Left lung (tissue), 10 donors: ENCODE results near the gene PIKFYVE. TPM values are rescaled to one million over a fixed set of nuclear protein-coding genes. Genes with fewer than 3 reads are reported as not detected.

ENCODE experiments used
- ATAC-seq: fragments of 200-7000 bp; cut with Tn5 transposase; one replicate; pipeline ENCODE4 v1.9.1; 2020; ENCODE audit warnings: moderate library complexity
- DNase-seq, 4 donors: peaks; one replicate each; pipeline ENCODE4 v3.0.0-alpha.2; 2013 to 2020
- H3K27ac ChIP-seq, 2 donors: fragments of 200-600 bp; sonication (generic) in 1 of 2; one replicate each; pipeline versions ENCODE4 v1.5.0 to v1.8.0; 2020 to 2021
- H3K27me3 ChIP-seq, 2 donors: fragments of 200-600 bp; sonication (generic) in 1 of 2; one replicate each; pipeline versions ENCODE4 v1.5.0 to v1.8.0; 2020 to 2021
- H3K36me3 ChIP-seq, 2 donors: fragments of 200-600 bp; sonication (generic) in 1 of 2; one replicate each; pipeline versions ENCODE4 v1.5.0 to v1.8.0; 2020 to 2021
- H3K4me1 ChIP-seq, 2 donors: fragments of 200-600 bp; one replicate each; pipeline ENCODE4 v1.8.0; 2021
- H3K4me3 ChIP-seq, 2 donors: fragments of 200-600 bp; sonication (generic) in 1 of 2; one replicate each; pipeline versions ENCODE4 v1.5.0 to v1.8.0; 2020 to 2021; ENCODE audit warnings: mild to moderate bottlenecking in 1 of 2
- H3K9me3 ChIP-seq, 2 donors: fragments of 200-600 bp; sonication (generic) in 1 of 2; one replicate each; pipeline versions ENCODE4 v1.5.0 to v1.8.0; 2020 to 2021
- intact Hi-C, 2 donors: fragments of 100-400 bp; cut with DNase I; formaldehyde crosslinking; loops; one replicate each; pipeline versions ENCODE4 v1.11.2 to v1.14.2; 2022
- polyA plus RNA-seq, 6 donors: library from polyadenylated mRNA; unstranded; fragments of 120-200 nt; gene quantifications; one replicate each; pipeline ENCODE4 v1.2.1, GENCODE V29; 2013; ENCODE audit not compliant: insufficient read length in 6 of 6
- total RNA-seq, 2 donors: library from RNA; stranded (reverse); fragmentation: NEBNext Ultra II Directional; extraction: Animal tissue kit (Norgen Biotek cat#: 25700); gene quantifications; one replicate each; pipeline ENCODE4 v1.2.1, GENCODE V29; 2021
- TF ChIP-seq, protein P1 (sequence below), 2 donors: fragments of 200-600 bp; sonication (generic) in 1 of 2; IDR thresholded peaks; one replicate each; pipeline versions ENCODE4 v1.5.0 to v1.8.0; 2021; ENCODE audit warnings: antibody characterized with exemption in 2 of 2
- donor health status: DM: no; HTN: yes; CAD: no.
- donor health status: DM: no; HTN: no; CAD: no.

The PIKFYVE gene
- total and polyA plus RNA-seq, 8 donors = 23.8 to 31.6 (median 26.7) TPM

DNA sequence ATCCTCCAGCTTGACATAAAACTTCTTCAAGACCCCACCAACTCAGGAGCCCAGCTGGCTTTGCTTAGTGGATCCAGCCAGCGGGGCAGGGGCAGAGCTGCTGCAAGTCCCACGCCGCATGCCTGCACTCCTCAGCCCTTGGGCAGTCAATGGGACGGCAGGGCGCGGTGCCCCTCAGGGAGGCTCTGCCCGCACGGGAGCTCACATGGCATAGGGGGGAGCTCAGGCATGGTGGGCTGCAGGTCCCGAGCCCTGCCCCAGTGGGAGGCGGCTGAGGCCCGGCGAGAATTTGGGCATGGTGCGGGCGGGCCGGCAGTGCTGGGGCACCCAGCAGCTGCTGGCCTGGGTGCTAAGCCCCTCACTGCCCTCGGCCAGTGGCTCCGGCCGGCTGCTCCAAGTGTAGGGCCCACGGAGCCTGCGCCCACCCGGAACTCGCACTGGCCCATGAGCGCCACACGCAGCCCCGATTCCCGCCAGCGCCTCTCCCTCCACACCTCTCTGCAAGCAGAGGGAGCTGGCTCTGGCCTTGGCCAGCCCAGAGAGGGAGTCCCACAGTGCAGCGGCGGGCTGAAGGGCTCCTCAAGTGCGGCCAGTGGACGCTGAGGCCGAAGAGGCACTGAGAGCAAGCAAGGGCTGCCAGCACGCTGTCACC, 38.3 kb upstream of the PIKFYVE start:
- ATAC-seq = no peak
- DNase-seq = no peak
- no peak overlapping the region for H3K4me3 ChIP-seq
- intact Hi-C loops = no loop called here
- H3K9me3 ChIP-seq = peaks cover 0 to 9% of the 10 kb centered on the region in 2 donors
- H3K36me3 ChIP-seq = no peaks in the 10 kb centered on the region
- no peaks in the 10 kb centered on the region for H3K4me1 ChIP-seq
- H3K27me3 ChIP-seq = no peaks in the 10 kb centered on the region
- no peak overlapping the region for H3K27ac ChIP-seq
- TF ChIP-seq, protein P1, sequence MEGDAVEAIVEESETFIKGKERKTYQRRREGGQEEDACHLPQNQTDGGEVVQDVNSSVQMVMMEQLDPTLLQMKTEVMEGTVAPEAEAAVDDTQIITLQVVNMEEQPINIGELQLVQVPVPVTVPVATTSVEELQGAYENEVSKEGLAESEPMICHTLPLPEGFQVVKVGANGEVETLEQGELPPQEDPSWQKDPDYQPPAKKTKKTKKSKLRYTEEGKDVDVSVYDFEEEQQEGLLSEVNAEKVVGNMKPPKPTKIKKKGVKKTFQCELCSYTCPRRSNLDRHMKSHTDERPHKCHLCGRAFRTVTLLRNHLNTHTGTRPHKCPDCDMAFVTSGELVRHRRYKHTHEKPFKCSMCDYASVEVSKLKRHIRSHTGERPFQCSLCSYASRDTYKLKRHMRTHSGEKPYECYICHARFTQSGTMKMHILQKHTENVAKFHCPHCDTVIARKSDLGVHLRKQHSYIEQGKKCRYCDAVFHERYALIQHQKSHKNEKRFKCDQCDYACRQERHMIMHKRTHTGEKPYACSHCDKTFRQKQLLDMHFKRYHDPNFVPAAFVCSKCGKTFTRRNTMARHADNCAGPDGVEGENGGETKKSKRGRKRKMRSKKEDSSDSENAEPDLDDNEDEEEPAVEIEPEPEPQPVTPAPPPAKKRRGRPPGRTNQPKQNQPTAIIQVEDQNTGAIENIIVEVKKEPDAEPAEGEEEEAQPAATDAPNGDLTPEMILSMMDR (IDR thresholded peaks at IDR 0.05) = no peak

DNA sequence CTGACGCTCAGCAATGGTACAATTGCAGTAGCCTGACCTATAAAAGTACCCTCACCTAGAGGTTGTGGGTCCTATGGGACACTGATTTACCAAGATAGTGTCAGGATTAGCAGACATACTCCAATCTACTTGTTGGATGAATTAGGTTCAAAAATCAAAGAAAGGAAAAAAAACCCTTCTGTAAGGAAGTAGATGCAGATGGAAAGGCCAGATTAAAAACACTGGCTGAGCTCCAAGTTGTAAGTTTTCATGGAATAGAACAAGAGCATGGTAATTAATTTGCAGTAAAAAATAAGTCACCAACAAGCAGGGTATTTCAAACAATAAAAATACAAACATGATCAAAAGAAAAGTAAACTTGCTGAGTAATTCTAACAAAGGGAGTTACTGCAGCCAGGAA, 37.6 kb upstream of the PIKFYVE start:
- no peak for ATAC-seq
- TF ChIP-seq, protein P1 (IDR thresholded peaks at IDR 0.05) = no peak
- no peak for DNase-seq

DNA sequence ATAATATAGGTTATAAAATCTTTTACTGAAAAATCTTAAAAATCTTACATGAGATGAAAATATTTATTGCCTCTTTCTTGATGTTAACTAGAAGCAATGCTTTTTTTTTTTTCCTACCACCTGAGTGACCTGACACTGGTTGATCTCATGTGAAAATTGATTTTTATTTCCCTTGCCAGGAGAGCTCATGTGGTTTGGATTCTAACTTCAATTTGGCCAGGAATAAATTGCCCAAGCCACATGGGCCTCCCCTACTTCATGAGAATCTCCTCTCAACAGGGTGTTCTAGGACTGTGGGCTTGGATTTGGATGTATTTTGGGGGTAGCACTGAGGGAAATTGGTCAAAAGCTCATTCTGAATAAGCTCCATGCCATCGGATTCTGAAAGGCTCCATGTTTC, 31.3 kb upstream of the PIKFYVE start:
- Histone ChIP-seq H3K27me3 (no peaks in the 10 kb centered on the region), H3K36me3 (peaks cover 0 to 47% of the 10 kb centered on the region in 2 donors), H3K27ac (no peak overlapping the region), H3K9me3 (peaks cover 0 to 10% of the 10 kb centered on the region in 2 donors), H3K4me3 (no peak overlapping the region), H3K4me1 (no peaks in the 10 kb centered on the region)
- ATAC-seq (no peak), DNase-seq (no peak)
- TF ChIP-seq, protein P1 (IDR thresholded peaks at IDR 0.05) = no peak
- intact Hi-C loops = no loop called here

More for the DNA sequence above, 37.6 kb upstream of the PIKFYVE start:
- no peak overlapping the region for H3K27ac ChIP-seq
- intact Hi-C loops = no loop called here
- H3K9me3 ChIP-seq = peaks cover 0 to 10% of the 10 kb centered on the region in 2 donors
- H3K4me1 ChIP-seq = no peaks in the 10 kb centered on the region
- H3K27me3 ChIP-seq = no peaks in the 10 kb centered on the region
- no peak overlapping the region for H3K4me3 ChIP-seq
- H3K36me3 ChIP-seq = no peaks in the 10 kb centered on the region

DNA sequence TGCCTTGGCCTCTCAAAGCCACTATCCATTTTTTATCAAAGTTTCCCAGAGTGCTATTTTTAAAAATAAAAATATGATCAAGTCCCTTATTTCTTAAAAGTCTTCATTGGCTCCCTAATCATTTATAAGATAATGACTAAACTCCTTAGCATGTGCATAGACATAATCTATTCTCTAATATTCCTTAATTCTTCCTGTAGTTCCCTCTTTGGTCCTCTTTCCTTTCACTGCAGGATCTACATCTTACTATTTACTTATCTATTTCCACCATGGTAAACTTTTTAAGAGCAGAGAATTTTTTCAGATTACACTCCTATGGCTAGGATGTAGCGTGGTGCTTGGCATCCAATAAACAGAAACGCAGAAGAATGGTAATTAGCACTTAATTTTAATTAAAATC, 30.2 kb upstream of the PIKFYVE start:
- peaks cover 0 to 10% of the 10 kb centered on the region in 2 donors for H3K9me3 ChIP-seq
- no peak for ATAC-seq
- H3K27ac ChIP-seq = no peak overlapping the region
- H3K36me3 ChIP-seq = peaks cover 0 to 57% of the 10 kb centered on the region in 2 donors
- no peaks in the 10 kb centered on the region for H3K4me1 ChIP-seq
- no peak overlapping the region for H3K4me3 ChIP-seq
- no peaks in the 10 kb centered on the region for H3K27me3 ChIP-seq
- no peak for DNase-seq
- TF ChIP-seq, protein P1 (IDR thresholded peaks at IDR 0.05) = no peak
- intact Hi-C loops = no loop called here

DNA sequence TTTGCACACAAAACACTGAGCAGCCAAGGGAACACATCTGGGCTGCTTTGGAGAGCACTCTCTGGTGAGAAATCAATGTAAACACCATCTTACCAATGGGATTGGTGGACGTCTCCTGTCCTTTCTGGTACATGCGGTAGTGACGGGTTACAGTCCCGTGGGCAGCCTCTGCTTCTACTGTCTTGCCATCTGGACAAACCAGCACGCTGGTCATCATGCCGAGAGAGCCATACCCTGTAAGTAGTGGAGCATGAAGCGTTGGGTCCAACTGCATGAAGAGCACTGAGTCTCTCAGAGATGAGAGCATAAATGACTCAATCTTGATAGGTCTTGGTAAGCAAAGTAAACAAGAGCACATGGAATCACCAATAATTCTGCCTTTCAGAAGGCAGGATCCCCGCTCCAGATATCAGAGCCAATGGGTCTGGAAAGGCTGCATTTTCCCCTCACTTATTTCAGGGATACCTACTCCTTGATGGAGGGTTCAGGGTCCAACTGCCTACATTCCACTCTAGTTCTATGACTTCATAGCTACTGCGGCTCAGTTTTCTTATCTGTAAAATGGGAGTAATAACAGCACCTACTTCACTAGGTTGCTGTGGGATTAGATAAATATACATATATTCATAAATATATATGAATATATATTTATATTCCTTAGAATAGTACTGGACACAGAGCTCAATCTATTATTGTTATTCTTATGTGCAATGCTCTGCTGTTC, 26.1 kb upstream of the PIKFYVE start:
- Histone ChIP-seq H3K4me3 (no peak overlapping the region), H3K9me3 (no peaks in the 10 kb centered on the region), H3K4me1 (no peaks in the 10 kb centered on the region), H3K27me3 (no peaks in the 10 kb centered on the region), H3K27ac (no peak overlapping the region), H3K36me3 (peaks cover 0 to 98% of the 10 kb centered on the region in 2 donors)
- TF ChIP-seq, protein P1 (IDR thresholded peaks at IDR 0.05) = no peak
- ATAC-seq (no peak), DNase-seq (no peak)
- intact Hi-C loops = no loop called here
